CD14-positive monocyte (primary cell): ENCODE measurements around the gene RDH13. TPM values are rescaled to one million over a fixed set of nuclear protein-coding genes. Genes with fewer than 3 reads are reported as not detected.

Source experiments
- DNase-seq, 3 donors: peaks; one replicate each; pipeline ENCODE4 v3.0.0-alpha.2; 2011 to 2022
- H2AFZ ChIP-seq: 2 replicates; pipeline ENCODE4 v1.6.0; 2012; ENCODE audit warnings: mild to moderate bottlenecking, low read depth, low read length, inconsistent platforms; ENCODE audit not compliant: insufficient read depth, poor library complexity, severe bottlenecking
- H3K27ac ChIP-seq, 2 donors: 1 replicate in 1 of 2; 2 replicates in 1 of 2; pipeline ENCODE4 v1.5.1; 2012 to 2013; ENCODE audit warnings: low read length in 2 of 2, control low read depth in 1 of 2, inconsistent platforms in 1 of 2, low read depth in 1 of 2, mild to moderate bottlenecking in 1 of 2
- H3K27me3 ChIP-seq, 2 donors: one replicate each; pipeline versions ENCODE4 v1.6.0 to v1.6.1; 2011 to 2013; ENCODE audit warnings: low read length in 2 of 2; ENCODE audit not compliant: control insufficient read depth in 2 of 2, insufficient read depth in 2 of 2
- H3K36me3 ChIP-seq, 2 donors: replicated peaks in 1 of 2; 1 replicate in 1 of 2; 2 replicates in 1 of 2; pipeline versions ENCODE4 v1.5.1 to v1.6.1; 2012 to 2013; ENCODE audit warnings: low read length in 2 of 2, control low read depth in 1 of 2, inconsistent platforms in 1 of 2, mild to moderate bottlenecking in 1 of 2; ENCODE audit not compliant: insufficient read depth in 2 of 2, control insufficient read depth in 1 of 2
- H3K4me1 ChIP-seq, 2 donors: 1 replicate in 1 of 2; 2 replicates in 1 of 2; pipeline versions ENCODE4 v1.5.1 to v1.6.1; 2012 to 2013; ENCODE audit warnings: low read length in 2 of 2, control low read depth in 1 of 2, inconsistent platforms in 1 of 2, mild to moderate bottlenecking in 1 of 2, moderate library complexity in 1 of 2; ENCODE audit not compliant: insufficient read depth in 2 of 2, control insufficient read depth in 1 of 2
- H3K4me2 ChIP-seq: replicated peaks from 2 replicates; pipeline ENCODE3; 2012; ENCODE audit warnings: low read length, moderate library complexity, mild to moderate bottlenecking; ENCODE audit not compliant: poor library complexity, severe bottlenecking; ENCODE audit errors: extremely low read depth
- H3K4me3 ChIP-seq, 3 experiments: fragments of 200-600 bp in 1 of 3; sonication (generic) in 1 of 3; replicated peaks in 1 of 3; 1 replicate in 2 of 3; 2 replicates in 1 of 3; pipeline ENCODE4 v1.5.1; 2011 to 2013; ENCODE audit warnings: low read length in 3 of 3, mild to moderate bottlenecking in 3 of 3, control low read depth in 2 of 3, low read depth in 2 of 3, inconsistent platforms in 1 of 3, moderate library complexity in 1 of 3
- H3K79me2 ChIP-seq: 2 replicates; pipeline ENCODE4 v1.6.0; 2012; ENCODE audit warnings: mild to moderate bottlenecking, control low read depth, inconsistent platforms, low read length, moderate library complexity; ENCODE audit not compliant: insufficient read depth
- H3K9ac ChIP-seq: 2 replicates; pipeline ENCODE4 v1.6.0; 2017; ENCODE audit warnings: low read length, mild to moderate bottlenecking; ENCODE audit not compliant: insufficient read depth, poor library complexity, severe bottlenecking
- H3K9me3 ChIP-seq, 2 donors: replicated peaks in 1 of 2; 1 replicate in 1 of 2; 2 replicates in 1 of 2; pipeline versions ENCODE4 v1.5.1 to v1.6.1; 2012 to 2013; ENCODE audit warnings: low read length in 2 of 2, control low read depth in 1 of 2; ENCODE audit not compliant: control insufficient read depth in 1 of 2, insufficient read depth in 1 of 2
- H4K20me1 ChIP-seq: 2 replicates; pipeline ENCODE4 v1.6.0; 2012; ENCODE audit warnings: mild to moderate bottlenecking, low read length, control low read depth, moderate library complexity; ENCODE audit not compliant: insufficient read depth
- H3K27ac Mint-ChIP-seq, 7 donors: one replicate each; pipeline ENCODE4 v1.8.0; 2020; ENCODE audit warnings: mild to moderate bottlenecking in 7 of 7, mixed read lengths in 7 of 7, moderate library complexity in 6 of 7, inconsistent platforms in 2 of 7
- H3K27me3 Mint-ChIP-seq, 3 donors: one replicate each; pipeline ENCODE4 v1.8.0; 2021 to 2022; ENCODE audit warnings: low read depth in 3 of 3, mild to moderate bottlenecking in 3 of 3, mixed read lengths in 3 of 3, moderate library complexity in 3 of 3, inconsistent platforms in 1 of 3
- H3K36me3 Mint-ChIP-seq, 2 donors: one replicate each; pipeline ENCODE4 v1.8.0; 2020; ENCODE audit warnings: mixed read lengths in 2 of 2, inconsistent platforms in 1 of 2, mild to moderate bottlenecking in 1 of 2
- H3K4me1 Mint-ChIP-seq: one replicate; pipeline ENCODE4 v1.8.0; 2020; ENCODE audit warnings: mild to moderate bottlenecking, mixed read lengths
- H3K4me3 Mint-ChIP-seq, 2 donors: one replicate each; pipeline ENCODE4 v1.8.0; 2020; ENCODE audit warnings: mild to moderate bottlenecking in 2 of 2, mixed read lengths in 2 of 2, moderate library complexity in 1 of 2
- H3K9me3 Mint-ChIP-seq, 7 donors: one replicate each; pipeline ENCODE4 v1.8.0; 2020 to 2022; ENCODE audit warnings: mixed read lengths in 7 of 7, mild to moderate bottlenecking in 6 of 7, moderate library complexity in 6 of 7, inconsistent platforms in 2 of 7
- WGBS: methylation state at CpG from one replicate; pipeline ENCODE4 v1.1.5; 2013; ENCODE audit warnings: missing lambda C conversion rate; ENCODE audit not compliant: insufficient coverage; 5-methylcytosine and 5-hydroxymethylcytosine counted together
- intact Hi-C, 2 donors: fragments of 100-400 bp; cut with micrococcal nuclease; formaldehyde crosslinking; loops; one replicate each; pipeline versions ENCODE4 v1.15.0 to v1.15.1; 2023
- polyA plus RNA-seq, 3 donors: library from polyadenylated mRNA; depleted of rRNA in 1 of 3; unstranded in 2 of 3; stranded (reverse) in 1 of 3; fragments of 300-500 nt in 2 of 3; fragments of >200 nt in 1 of 3; fragmentation: Illumina TruSeq in 2 of 3; gene quantifications; 1 replicate in 2 of 3; 2 replicates in 1 of 3; pipeline ENCODE4 v1.2.3, GENCODE V29; 2012 to 2021
- TF ChIP-seq, protein P1 (sequence below): fragments of 200-600 bp; IDR thresholded peaks from one replicate; pipeline ENCODE4 v1.8.0; 2022; ENCODE audit warnings: antibody characterized with exemption, mild to moderate bottlenecking

The RDH13 gene
- polyA plus RNA-seq, 3 donors, result 1.6 to 4.0 (median 2.3) TPM

DNA sequence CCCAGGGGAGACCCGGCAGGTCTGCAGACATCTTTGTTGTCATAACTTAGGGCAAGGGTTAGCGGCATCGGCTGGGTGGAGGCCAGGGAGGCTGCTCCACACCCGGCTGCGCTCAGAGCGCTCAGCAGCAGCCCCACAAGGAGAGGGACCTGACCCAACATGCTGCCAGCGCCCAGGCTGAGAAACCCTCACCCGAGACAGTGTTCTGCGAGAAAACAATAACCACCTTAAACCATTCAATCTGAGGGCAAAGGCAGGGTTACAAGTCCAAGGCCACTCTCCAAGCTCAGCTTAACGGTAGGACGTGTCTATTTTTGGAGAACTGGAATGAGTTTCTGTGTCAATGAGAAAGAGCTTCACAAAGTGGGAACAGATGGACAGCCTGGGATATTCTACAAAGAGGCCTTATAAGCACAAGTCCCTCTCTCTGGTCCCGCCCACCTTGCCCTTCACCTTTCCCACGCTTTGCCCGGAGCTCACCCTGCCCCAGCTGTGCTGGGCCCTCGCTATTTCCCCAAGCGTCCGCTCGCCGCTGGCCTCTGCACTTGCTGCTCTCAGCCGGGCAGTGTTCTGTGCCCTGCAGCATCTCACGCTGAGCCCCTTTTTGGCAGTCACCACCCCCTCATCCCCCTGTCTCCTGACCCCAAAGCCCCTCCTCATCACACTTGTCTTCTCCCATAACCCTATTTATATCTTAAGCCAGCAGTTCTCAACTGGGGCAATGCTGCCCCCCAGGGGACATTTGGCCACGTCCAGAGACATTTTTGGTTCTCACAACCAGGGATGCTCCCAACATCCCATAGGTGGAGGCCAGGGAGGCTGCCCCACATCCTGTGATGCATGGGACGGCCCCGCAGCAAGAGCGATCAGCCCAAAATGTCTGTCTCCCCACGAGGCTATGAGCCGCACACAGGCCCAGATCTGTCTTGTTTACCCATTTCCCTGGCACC is 36.9 kb upstream of the RDH13 start:
- Histone ChIP-seq H4K20me1 (peaks cover 83% of the 10 kb centered on the region), H3K9me3 (peaks cover 0 to 11% of the 10 kb centered on the region in 2 donors), H3K4me1 (peaks cover 10 to 17% of the 10 kb centered on the region in 2 donors), H3K79me2 (peaks cover 7% of the 10 kb centered on the region), H3K27ac (no peak overlapping the region), H3K4me2 (no peak overlapping the region), H3K9ac (no peak overlapping the region), H3K36me3 (peaks cover 58 to 72% of the 10 kb centered on the region in 2 donors), H3K4me3 (no peak overlapping the region), H2AFZ (no peak overlapping the region), H3K27me3 (no peaks in the 10 kb centered on the region)
- TF ChIP-seq, protein P1, sequence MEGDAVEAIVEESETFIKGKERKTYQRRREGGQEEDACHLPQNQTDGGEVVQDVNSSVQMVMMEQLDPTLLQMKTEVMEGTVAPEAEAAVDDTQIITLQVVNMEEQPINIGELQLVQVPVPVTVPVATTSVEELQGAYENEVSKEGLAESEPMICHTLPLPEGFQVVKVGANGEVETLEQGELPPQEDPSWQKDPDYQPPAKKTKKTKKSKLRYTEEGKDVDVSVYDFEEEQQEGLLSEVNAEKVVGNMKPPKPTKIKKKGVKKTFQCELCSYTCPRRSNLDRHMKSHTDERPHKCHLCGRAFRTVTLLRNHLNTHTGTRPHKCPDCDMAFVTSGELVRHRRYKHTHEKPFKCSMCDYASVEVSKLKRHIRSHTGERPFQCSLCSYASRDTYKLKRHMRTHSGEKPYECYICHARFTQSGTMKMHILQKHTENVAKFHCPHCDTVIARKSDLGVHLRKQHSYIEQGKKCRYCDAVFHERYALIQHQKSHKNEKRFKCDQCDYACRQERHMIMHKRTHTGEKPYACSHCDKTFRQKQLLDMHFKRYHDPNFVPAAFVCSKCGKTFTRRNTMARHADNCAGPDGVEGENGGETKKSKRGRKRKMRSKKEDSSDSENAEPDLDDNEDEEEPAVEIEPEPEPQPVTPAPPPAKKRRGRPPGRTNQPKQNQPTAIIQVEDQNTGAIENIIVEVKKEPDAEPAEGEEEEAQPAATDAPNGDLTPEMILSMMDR, result no peak
- intact Hi-C loops, result no loop called here
- H3K27me3 Mint-ChIP-seq, result peaks cover 0 to 2% (median 0%) of the 10 kb centered on the region in 3 donors
- H3K27ac Mint-ChIP-seq, result peak overlapping the region in 1 of 7 donors; percentile 70
- 96% methylated on average over 23 of the region's 27 CpGs for WGBS
- peaks cover 43 to 82% of the 10 kb centered on the region in 2 donors for H3K36me3 Mint-ChIP-seq
- H3K9me3 Mint-ChIP-seq, result peaks cover 0 to 10% (median 5%) of the 10 kb centered on the region in 7 donors
- H3K4me3 Mint-ChIP-seq, result no peak overlapping the region
- H3K4me1 Mint-ChIP-seq, result peaks cover 13% of the 10 kb centered on the region
- DNase-seq, result no peak

DNA sequence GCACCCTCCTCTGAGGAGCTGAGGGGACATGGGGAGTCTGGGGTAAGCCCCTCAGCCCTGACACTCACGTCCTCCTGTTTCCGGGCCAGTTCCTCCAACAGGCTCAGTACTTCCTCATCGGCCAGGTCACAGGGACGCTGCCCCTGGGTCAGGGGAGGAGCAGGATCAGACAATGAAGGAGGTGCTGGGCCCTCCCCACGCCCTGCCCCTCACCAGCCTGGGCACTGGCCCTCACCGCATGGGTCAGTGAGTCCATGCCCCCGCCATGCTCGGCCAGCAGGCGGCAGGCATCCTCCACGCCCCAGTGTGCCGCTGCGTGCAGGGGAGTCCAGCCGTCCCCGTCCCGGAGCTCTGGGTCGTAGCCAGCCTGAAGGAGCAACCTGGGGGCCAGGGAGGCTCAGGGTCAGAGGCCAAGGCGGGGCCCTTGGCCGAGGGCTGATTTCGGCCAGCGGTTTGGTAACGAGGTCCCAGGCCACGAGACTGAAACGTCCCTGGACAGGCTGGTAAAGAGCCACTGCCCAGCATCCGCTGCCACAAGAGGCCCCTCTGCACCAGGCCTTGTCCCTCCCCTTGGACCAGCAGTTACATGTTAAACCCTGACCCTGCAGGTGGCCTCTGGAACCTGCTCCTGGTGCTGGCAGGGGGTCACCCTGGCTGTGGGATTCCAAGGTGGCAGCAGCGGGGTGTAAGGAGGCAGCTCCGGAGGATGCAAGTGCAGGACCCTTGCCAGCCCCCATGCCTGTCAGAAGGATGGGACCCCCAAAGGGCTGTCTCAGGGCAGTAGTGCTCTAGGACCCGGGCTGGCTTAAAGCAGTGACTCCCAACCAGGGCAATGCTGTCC is 36.0 kb upstream of the RDH13 start:
- Histone ChIP-seq H4K20me1 (peaks cover 83% of the 10 kb centered on the region), H3K4me3 (no peak overlapping the region), H3K9me3 (peaks cover 0 to 11% of the 10 kb centered on the region in 2 donors), H3K27ac (peak overlapping the region in 1 of 2 donors; percentile 4), H3K27me3 (no peaks in the 10 kb centered on the region), H3K4me1 (peaks cover 10 to 17% of the 10 kb centered on the region in 2 donors), H3K4me2 (no peak overlapping the region), H3K9ac (peak overlapping the region; percentile 15), H2AFZ (no peak overlapping the region), H3K36me3 (peaks cover 65 to 80% of the 10 kb centered on the region in 2 donors), H3K79me2 (peaks cover 7% of the 10 kb centered on the region)
- Mint-ChIP-seq H3K4me1 (peaks cover 13% of the 10 kb centered on the region), H3K4me3 (no peak overlapping the region), H3K27me3 (peaks cover 0 to 2% (median 0%) of the 10 kb centered on the region in 3 donors), H3K9me3 (peaks cover 0 to 10% (median 5%) of the 10 kb centered on the region in 7 donors), H3K36me3 (peaks cover 46 to 88% of the 10 kb centered on the region in 2 donors), H3K27ac (no peak overlapping the region)
- intact Hi-C loops, result no loop called here
- TF ChIP-seq, protein P1, result no peak
- DNase-seq, result peak in 1 of 3 donors; percentile 49
- WGBS, result 85% methylated on average over 24 of the region's 27 CpGs
